GM18511 (cell line): ENCODE results near the gene SERPINA10.

Experiments used
- ATAC-seq: cut with Tn5 transposase; IDR thresholded peaks from one replicate; pipeline ENCODE4 v1.9.1; 2021; ENCODE audit warnings: mild to moderate bottlenecking, moderate library complexity; ENCODE audit not compliant: unreplicated experiment

The SERPINA10 gene

GRCh38 chr14:94292872-94293577, at the start of gene SERPINA10:
Gene SERPINA10 (minus strand): TSS chr14:94293268. CDS start chr14:94290593, 2,675 bp downstream.
- no peak for ATAC-seq

- ATAC-seq, result no peak
Measured at GRCh38 chr14:94342334-94342934, 49.4 kb upstream of the SERPINA10 start.

GRCh38 chr14:94341656-94342333, 48.7 kb upstream of the SERPINA10 start:
- no peak for ATAC-seq

- no peak for ATAC-seq
Measured at GRCh38 chr14:94340533-94340932, 47.5 kb upstream of the SERPINA10 start.

GRCh38 chr14:94338023-94338422, 45.0 kb upstream of the SERPINA10 start:
- ATAC-seq, result no peak

- no peak for ATAC-seq
Measured at GRCh38 chr14:94337274-94337673, 44.2 kb upstream of the SERPINA10 start.

DNA sequence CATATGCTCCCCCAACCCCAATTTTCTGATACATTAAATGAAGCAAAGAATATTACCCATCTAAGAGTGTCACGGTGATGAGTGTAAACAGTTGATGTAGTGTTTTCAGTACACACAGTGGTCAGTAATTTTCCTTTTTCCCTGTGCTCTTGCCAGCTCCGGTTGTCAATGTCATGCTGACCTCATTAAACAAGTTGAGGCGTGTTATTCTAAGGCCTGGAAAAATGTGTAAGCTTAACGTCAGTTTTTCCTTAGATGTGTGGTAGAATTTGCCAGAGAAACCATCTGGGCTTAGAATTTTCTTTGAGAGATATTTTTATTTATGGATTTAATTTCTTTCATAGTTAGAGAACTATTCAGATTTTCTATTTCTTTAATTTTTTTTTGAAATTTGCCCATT, 41.8 kb upstream of the SERPINA10 start:
- ATAC-seq, result no peak

- no peak for ATAC-seq
Measured at GRCh38 chr14:94332587-94332986, 39.5 kb upstream of the SERPINA10 start.

- ATAC-seq, result no peak
Measured at GRCh38 chr14:94332063-94332583, 39.1 kb upstream of the SERPINA10 start.

DNA sequence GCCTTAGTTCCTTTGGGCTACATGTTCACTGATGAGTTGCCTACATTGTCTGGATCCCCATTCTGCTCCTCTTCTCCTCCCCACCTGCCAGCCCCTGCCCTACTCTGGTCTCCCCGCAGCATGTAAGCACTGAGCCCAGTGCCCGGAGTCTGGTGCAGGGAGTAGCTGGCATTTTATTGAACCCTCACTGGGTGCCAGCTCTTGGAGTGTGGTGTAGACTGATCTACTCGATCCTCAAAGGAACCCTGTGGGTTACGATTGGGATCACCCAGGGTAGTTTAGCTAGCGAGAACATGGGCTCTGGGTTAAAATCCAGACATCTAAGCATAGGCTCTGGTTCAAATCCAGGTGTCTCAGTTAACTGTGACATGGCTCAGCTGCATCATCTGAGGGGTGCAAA, 38.4 kb upstream of the SERPINA10 start:
- no peak for ATAC-seq

DNA sequence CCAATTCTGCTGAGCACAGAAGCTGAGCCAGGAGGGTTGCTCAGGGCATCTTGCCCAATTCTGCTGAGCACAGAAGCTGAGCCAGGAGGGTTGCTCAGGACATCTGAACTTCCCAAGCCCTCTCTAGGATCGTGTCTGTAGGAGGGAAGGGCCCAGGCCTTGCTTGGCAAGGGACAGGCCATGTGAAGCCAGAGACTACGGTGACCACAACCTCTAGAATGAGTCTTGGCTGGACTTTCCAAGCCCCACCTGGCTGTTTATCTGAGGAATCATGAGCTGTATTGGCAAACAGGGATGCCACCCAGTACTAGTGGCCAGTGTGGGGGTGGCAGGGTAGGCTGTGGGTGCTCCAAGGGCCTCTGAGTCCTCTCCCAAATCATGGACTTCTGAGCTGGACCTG, 37.8 kb upstream of the SERPINA10 start:
- no peak for ATAC-seq

- no peak for ATAC-seq
Measured at GRCh38 chr14:94330432-94330831, 37.4 kb upstream of the SERPINA10 start.

DNA sequence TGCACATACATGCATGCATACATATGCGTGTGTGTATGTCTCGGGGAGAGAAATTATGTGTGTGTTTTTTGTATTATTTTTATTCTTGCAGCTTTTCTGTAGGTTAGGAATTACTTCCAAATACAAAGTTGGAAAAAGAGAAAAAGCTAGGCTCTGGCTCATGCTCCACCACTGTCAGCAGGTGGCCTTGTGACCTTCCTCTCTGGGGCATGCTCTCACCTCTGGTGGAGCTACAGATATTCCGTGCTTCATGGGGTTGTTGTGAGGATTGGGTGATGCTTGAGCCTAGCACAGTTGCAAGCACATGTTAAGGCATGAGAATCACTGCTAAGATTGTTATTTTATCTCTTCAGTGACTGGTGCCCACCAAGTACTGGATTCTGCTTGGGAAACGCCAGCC, 36.8 kb upstream of the SERPINA10 start:
- no peak for ATAC-seq

- ATAC-seq, result no peak
Measured at GRCh38 chr14:94328196-94328595, 35.1 kb upstream of the SERPINA10 start.

GRCh38 chr14:94322648-94323570, 29.8 kb upstream of the SERPINA10 start, which contains the start of gene SERPINA6:
Gene SERPINA6 (minus strand): TSS chr14:94323336. CDS start chr14:94314648, 8,688 bp downstream.
- ATAC-seq, result no peak

DNA sequence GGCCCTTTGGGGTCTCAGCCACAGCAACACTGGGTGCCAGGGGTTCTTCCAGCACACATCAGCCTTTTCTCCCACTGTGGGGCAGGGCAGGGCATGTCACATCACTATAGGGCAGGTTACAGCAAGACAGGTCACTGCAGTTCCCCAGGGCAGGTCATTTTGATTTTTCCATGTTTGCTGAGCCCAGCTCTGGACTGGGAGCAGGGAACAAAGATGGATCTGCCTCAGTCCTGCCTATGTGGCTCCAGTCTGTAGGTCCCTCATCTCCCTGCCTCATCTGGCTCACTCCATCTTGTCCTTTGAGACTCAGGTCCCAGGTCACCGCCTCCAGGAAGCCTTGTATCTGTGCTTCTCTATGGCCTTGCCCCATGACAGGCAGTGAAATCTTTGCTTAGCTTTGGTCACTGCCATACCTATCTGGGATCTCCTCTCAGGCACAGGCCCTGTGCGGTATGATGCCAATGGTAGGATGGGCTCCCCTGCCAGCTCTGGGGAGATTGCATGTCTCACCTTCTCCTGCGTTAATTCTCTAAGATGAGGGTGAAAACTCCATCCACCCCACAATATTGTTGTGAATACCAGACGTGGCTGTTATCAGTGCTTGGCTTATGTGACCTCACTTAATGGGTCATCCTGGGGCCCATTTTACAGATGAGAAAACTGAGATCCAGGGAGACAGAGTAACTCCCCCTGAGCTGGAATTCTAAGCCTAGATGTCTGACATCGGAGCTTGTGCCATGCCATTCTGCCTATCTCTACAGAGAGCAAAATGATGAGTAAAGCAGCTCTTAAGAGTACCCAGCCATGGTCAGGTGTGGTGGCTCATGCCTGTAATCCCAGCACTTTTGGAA, 28.6 kb upstream of the SERPINA10 start:
- no peak for ATAC-seq

DNA sequence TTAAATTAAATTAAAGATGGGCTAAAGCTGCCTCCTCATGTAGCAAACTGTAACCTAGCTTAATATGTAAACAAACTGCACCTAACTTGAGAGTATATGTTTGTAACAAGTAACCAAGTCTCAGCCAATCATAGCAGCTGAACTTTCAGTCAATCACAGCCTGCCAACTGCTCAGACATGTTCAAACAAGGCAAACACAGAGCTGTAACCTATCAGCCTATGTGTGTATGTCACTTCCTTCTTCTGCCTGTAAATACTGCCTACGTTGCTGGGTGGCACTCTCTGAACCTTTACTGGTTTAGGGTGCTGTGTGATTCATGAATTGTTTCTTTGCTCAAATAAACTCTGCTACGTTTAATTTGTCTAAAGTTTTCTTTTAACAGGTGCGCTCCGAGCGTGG, 27.2 kb upstream of the SERPINA10 start:
- ATAC-seq, result peak; percentile 50

DNA sequence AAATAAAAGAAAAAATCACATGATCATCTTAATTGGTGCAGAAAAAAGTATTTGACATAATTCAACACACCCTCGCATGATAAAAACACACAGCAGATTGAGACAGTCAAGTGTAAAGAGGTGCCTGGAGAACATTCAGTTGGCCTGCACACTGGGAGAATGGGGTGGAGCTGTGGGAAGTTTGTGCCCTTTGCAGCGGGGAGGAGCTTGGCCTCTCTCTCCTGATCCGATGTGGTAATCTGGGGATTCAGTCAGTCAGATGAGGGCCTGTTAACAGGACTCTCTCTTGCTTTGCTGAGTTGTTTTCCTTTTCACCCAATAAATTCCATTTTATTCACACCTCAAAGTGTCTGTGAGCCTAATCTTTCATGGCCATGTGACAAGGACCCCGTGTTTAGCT, 24.2 kb upstream of the SERPINA10 start:
- no peak for ATAC-seq

DNA sequence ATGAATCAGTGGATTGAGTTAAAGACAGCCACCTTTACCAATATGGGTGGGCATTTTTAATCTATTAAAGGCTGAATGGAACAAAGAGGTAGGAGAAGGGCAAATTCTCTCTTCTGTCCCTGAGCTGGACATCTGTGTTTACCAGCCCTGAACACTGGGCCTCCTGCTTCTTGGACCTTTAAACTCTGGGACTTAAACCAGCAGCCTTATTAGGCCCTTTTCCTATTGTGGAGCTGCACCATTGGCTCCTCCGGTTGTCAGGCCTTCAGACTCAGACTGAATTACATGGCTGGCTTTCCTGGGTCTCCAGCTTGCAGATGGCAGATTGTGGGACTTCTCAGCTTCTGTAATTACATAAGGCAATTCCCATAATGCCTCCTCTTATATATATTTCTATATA, 23.6 kb upstream of the SERPINA10 start:
- ATAC-seq, result no peak

DNA sequence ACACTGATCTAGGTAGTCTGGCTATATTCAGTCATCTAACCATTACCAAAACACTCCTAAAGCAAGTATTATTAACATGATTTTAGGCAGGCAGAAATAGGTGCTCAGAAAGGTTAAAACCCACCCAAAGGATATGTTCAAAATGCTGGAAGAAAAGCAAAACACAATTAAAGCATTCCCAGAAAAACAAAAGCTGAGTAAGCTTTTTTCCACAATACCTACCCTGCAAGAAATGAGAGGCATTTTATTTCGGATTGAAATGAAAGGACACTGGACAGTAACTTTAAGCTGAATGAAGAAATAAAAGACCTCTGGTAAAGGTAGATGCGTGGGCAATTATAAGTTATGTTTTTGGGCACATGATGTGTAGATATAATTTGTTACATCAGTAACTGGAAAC, 21.8 kb upstream of the SERPINA10 start:
- ATAC-seq, result no peak
